GM03348 (cell line): Measurements from ENCODE around the gene ZNF793.

Source experiments
- DNase-seq: peaks from one replicate; pipeline ENCODE4 v3.0.0; 2012; ENCODE audit warnings: low spot score

Gene ZNF793

DNA sequence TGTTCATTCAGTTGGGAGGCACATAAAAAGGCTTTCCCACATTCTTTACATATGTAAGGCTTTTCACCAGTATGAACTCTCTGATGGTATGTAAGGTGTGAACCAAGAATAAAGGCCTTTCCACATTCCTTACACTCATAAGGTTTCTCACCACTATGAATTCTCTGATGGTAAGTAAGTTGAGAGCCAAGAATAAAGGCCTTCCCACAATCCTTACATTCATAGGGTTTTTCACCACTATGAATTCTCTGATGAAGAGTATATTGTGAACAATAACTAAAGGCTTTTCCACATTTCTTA lies 58.6 kb downstream of the ZNF793 start:
- DNase-seq: no peak

DNA sequence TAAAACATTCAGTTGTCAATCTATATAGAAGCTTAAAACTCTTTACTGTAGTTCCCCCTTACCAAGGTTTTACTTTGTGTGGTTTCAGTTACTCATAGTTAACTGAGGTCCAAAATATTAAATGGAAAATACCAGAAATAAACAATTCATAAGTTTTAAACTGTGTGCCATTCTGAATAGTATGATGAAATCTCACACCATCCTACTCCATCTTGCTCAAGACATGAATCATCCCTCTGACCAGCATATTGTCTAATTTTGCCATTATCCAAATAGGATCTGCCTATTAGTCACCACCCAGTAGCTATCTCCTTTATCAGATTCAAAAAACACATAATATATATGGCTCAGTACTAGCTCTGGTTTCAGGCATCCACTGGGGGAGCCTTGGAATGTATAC lies 65.5 kb downstream of the ZNF793 start:
- no peak for DNase-seq

DNA sequence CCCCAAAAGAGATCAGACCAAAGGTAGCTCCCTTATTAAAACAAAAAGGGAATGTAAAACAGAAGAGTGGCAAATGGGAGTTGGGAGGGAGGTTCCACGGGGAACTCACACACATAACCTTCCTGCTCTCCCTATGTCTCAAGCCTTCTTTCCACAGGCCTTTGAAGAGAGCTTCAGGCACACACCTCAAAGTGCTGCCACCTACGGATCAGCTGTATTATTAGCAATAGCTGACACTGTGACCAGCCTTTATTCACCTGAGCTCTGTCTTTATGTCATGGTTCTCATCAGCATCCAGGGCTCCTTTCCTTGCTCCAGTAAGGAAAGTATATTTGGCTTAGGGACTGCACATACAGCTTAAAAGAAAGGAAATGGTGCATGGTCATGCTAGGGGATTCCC lies 76.6 kb downstream of the ZNF793 start:
- no peak for DNase-seq
